HG02642 (cell line): ENCODE results near the gene ABCB11.
"Not testable (repeated sequence)": the region's sequence is repeated elsewhere in the genome, so short reads cannot be mapped to it uniquely, and the experiment has no call there.

Experiments used
- ATAC-seq: cut with Tn5 transposase; IDR thresholded peaks from one replicate; pipeline ENCODE4 v1.9.1; 2021; ENCODE audit warnings: mild to moderate bottlenecking; ENCODE audit not compliant: unreplicated experiment, poor library complexity

The ABCB11 gene

GRCh38 chr2:169046440-169047151 is 15.5 kb upstream of the ABCB11 start:
- ATAC-seq = no peak

GRCh38 chr2:169042856-169043255 is 11.7 kb upstream of the ABCB11 start:
- ATAC-seq = no peak

- no peak for ATAC-seq
Observed at GRCh38 chr2:169041594-169041993, 10.5 kb upstream of the ABCB11 start.

GRCh38 chr2:169039702-169040101 is 8.6 kb upstream of the ABCB11 start:
- no peak for ATAC-seq

- ATAC-seq = peak; percentile 64
Observed at GRCh38 chr2:169038338-169038757, 7.2 kb upstream of the ABCB11 start.

- ATAC-seq = peak; percentile 59
Observed at GRCh38 chr2:169036736-169037440, 5.8 kb upstream of the ABCB11 start.

- no peak for ATAC-seq
Observed at GRCh38 chr2:169035887-169036286, 4.8 kb upstream of the ABCB11 start.

- no peak for ATAC-seq
Observed at GRCh38 chr2:169034984-169035544, 3.9 kb upstream of the ABCB11 start.

GRCh38 chr2:169034256-169034655 is 3.1 kb upstream of the ABCB11 start:
- no peak for ATAC-seq

- no peak for ATAC-seq
Observed at GRCh38 chr2:169029341-169029740, 1.8 kb downstream of the ABCB11 start.

GRCh38 chr2:169027234-169027633 is 3.9 kb downstream of the ABCB11 start:
- ATAC-seq = no peak

GRCh38 chr2:169026056-169026455 is 5.1 kb downstream of the ABCB11 start:
- ATAC-seq = no peak

- no peak for ATAC-seq
Observed at GRCh38 chr2:169023161-169023560, 8.0 kb downstream of the ABCB11 start.

- ATAC-seq = no peak
Observed at GRCh38 chr2:169018390-169018789, 12.7 kb downstream of the ABCB11 start.

- no peak for ATAC-seq
Observed at GRCh38 chr2:169015943-169016342, 15.2 kb downstream of the ABCB11 start.

GRCh38 chr2:169014780-169015179 is 16.3 kb downstream of the ABCB11 start:
- ATAC-seq = no peak

GRCh38 chr2:169013628-169014026 is 17.5 kb downstream of the ABCB11 start:
- ATAC-seq = no peak

- no peak for ATAC-seq
Observed at GRCh38 chr2:169012812-169013627, 18.1 kb downstream of the ABCB11 start.

GRCh38 chr2:169012191-169012792 is 18.8 kb downstream of the ABCB11 start:
- ATAC-seq = not testable (repeated sequence)

- no peak for ATAC-seq
Observed at GRCh38 chr2:169011698-169012097, 19.4 kb downstream of the ABCB11 start.
